Esophagus squamous epithelium (tissue), 4 donors: ENCODE results near the gene MGAT4C.
"Not testable (repeated sequence)": the region's sequence is repeated elsewhere in the genome, so short reads cannot be mapped to it uniquely, and the experiment has no call there.

Source experiments
- POLR2A ChIP-seq, 4 donors: fragments of 450-650 bp; IDR thresholded peaks; one replicate each; pipeline ENCODE4 v1.6.1; 2017; ENCODE audit warnings: antibody characterized with exemption in 4 of 4, mild to moderate bottlenecking in 4 of 4, moderate library complexity in 3 of 4
- TF ChIP-seq, protein P1 (sequence below), 6 experiments: fragments of 450-650 bp in 4 of 6; fragments of 200-600 bp in 2 of 6; sonication (generic) in 2 of 6; IDR thresholded peaks; one replicate each; pipeline ENCODE4 v1.5.1; 2016 to 2019; ENCODE audit warnings: antibody characterized with exemption in 6 of 6, mild to moderate bottlenecking in 4 of 6, moderate library complexity in 4 of 6

DNA sequence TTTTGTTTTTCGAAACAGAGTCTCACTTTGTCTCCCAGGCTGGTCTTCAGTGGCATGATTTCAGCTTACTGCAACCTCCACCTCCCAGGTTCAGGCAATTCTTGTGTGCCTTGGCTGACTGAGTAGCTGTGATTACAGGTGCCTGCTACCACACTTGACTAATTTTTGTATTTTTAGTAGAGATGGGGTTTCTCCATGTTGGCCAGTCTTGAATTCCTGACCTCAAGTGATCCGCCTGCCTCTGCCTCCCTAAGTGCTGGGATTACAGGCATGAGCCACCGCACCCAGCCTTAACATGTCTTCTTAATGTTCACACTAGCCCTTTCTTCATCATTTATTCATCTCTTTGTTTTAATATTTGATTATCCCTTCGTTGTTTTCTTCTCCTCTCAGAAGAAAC, 197.1 kb downstream of the MGAT4C start:
- TF ChIP-seq POLR2A (IDR thresholded peaks at IDR 0.05) = not testable (repeated sequence)
- TF ChIP-seq, protein P1, sequence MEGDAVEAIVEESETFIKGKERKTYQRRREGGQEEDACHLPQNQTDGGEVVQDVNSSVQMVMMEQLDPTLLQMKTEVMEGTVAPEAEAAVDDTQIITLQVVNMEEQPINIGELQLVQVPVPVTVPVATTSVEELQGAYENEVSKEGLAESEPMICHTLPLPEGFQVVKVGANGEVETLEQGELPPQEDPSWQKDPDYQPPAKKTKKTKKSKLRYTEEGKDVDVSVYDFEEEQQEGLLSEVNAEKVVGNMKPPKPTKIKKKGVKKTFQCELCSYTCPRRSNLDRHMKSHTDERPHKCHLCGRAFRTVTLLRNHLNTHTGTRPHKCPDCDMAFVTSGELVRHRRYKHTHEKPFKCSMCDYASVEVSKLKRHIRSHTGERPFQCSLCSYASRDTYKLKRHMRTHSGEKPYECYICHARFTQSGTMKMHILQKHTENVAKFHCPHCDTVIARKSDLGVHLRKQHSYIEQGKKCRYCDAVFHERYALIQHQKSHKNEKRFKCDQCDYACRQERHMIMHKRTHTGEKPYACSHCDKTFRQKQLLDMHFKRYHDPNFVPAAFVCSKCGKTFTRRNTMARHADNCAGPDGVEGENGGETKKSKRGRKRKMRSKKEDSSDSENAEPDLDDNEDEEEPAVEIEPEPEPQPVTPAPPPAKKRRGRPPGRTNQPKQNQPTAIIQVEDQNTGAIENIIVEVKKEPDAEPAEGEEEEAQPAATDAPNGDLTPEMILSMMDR (IDR thresholded peaks at IDR 0.05) = not testable (repeated sequence)
